ENCODE results near the gene SCUBE1. TPM values are rescaled to one million over a fixed set of nuclear protein-coding genes. Genes with fewer than 3 reads are reported as not detected.

Gene SCUBE1
- total and polyA plus RNA-seq, 8 donors = 0.04 to 0.41 (median 0.12) TPM; not detected in 3

DNA sequence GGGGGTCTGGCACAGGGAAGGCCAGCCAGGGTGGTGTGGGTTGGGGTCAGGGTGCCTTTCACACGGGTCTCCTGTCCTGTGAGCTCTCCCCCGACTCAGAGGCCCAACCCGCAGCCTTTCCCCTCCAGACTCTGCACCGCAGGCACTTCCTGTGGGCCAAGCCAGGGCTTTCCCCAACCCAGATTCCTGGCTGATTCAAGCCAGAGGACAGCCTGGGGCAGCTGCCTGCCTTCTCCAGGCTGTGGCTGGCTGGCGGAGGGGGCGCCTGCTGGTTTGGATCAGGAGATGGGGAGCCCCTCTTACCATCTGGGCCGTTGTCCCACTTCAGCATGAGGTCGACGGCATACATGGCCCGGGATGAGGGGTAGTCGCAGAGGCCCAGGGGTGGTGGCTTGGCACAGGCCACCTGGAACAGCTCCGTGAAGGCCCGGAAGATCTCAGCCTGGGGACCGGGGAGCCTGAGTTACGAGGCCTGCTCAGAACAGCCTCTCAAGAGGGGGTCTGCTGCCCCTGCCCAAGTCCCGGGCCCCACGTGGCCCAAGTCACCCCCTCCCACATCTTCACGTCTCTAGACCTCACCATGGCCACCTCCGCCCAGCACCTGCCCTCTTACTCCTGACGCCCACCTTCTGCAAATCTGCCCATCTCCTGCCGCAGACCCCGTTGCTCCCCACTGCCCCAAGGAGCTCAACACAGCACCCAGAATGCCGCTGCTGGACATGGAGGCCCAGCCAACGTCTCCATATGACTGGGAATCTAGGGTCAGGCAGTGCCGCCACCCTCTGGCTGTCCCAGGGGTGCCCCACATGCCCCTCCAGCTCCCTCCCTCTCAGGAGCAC, 174.5 kb downstream of the SCUBE1 start:
- intact Hi-C loops (cut with DNase I) = no loop called here
- no peaks in the 10 kb centered on the region for H3K9me3 ChIP-seq
- ATAC-seq = peak in 1 of 4 donors; percentile 23
- H3K27me3 ChIP-seq = no peaks in the 10 kb centered on the region
- H3K4me3 ChIP-seq = no peak overlapping the region
- WGBS, 2 donors = 86 to 91% methylated on average over 21 to 25 of the region's 25 CpGs
- no peak overlapping the region for H3K27ac ChIP-seq
- no peaks in the 10 kb centered on the region for H3K4me1 ChIP-seq
- H3K36me3 ChIP-seq = peaks cover 0 to 6% (median 6%) of the 10 kb centered on the region in 3 donors
- TF ChIP-seq, protein P1, sequence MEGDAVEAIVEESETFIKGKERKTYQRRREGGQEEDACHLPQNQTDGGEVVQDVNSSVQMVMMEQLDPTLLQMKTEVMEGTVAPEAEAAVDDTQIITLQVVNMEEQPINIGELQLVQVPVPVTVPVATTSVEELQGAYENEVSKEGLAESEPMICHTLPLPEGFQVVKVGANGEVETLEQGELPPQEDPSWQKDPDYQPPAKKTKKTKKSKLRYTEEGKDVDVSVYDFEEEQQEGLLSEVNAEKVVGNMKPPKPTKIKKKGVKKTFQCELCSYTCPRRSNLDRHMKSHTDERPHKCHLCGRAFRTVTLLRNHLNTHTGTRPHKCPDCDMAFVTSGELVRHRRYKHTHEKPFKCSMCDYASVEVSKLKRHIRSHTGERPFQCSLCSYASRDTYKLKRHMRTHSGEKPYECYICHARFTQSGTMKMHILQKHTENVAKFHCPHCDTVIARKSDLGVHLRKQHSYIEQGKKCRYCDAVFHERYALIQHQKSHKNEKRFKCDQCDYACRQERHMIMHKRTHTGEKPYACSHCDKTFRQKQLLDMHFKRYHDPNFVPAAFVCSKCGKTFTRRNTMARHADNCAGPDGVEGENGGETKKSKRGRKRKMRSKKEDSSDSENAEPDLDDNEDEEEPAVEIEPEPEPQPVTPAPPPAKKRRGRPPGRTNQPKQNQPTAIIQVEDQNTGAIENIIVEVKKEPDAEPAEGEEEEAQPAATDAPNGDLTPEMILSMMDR (IDR thresholded peaks at IDR 0.05) = no peak
- DNase-seq = peak in 1 of 6 donors; percentile 58
- FAIRE-seq = no peak

DNA sequence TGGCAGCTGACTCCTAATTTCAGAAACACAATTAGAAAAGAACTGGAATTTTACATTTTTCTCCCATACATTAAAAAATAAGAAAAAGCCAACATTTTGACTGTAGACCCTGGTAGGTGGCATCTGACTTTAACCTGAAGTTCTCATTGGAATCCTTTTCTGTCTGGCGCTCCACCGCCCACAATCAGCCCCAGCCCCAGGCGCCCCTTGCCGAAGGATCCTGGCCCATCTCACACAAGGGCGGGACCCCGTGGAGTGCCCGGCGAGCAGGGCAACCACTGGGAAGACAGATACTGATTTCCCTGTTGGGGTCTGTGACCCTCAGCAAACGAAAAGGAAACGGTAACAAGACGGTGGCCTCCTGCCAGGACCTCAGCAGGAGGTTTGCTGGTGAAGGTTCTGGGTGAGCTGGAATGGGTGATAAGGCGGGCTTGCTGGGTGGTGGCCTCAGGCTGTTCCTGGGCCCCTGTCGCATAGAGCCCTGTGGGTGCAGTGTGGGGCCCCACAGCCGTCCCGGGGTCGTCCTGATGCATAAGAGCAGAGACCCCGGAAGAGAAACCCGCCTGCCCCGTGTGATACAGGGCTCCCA, 176.1 kb downstream of the SCUBE1 start:
- no peak for ATAC-seq
- Histone ChIP-seq H3K36me3 (no peaks in the 10 kb centered on the region), H3K4me3 (no peak overlapping the region), H3K9me3 (no peaks in the 10 kb centered on the region), H3K27ac (no peak overlapping the region), H3K27me3 (no peaks in the 10 kb centered on the region), H3K4me1 (no peaks in the 10 kb centered on the region)
- no peak for DNase-seq
- TF ChIP-seq, protein P1 (IDR thresholded peaks at IDR 0.05) = no peak
- WGBS, 2 donors = 89 to 92% methylated on average over 19 of the region's 19 CpGs
- no peak for FAIRE-seq
- intact Hi-C loops (cut with DNase I) = no loop called here

DNA sequence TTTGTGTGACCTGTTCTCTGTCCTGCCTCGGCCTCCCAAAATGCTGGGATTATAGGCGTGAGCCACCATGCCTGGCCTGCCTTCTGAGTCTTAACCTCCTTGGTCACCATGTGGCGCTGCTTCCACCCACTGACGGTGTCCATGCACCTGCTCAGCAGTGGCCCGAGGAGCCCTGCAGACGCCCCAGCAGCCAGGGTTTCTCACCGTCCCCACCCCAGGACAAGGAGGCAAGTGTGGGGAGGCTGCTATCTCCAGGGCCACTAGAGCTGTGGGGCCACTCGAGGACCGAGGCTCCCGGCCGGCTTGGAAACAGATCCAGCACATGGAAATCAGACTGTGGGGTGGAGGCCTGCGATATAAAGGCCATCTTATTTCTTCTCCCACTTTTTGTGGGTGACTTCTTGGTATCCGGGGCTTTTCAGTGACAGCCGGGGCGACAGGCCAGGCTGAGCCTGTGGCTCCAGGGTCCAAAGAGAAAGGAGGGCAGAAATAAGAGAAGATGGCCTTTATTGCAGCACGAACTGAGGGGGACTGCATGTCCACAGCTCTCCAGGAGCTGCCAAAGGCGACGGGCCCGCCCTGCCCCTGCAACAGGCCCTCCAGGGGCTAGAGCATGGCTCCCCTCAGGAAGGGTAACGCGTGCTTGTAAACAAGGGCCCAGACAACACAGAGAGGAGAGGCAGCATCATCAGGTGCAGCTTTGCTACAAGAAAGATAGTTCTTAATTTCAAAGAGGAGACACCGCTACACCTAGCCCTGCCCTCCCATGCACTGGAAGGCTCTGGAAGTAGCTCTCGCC, 176.8 kb downstream of the SCUBE1 start:
- WGBS, 2 donors = 89 to 96% methylated on average over 23 of the region's 23 CpGs
- no peaks in the 10 kb centered on the region for H3K27me3 ChIP-seq
- no peak overlapping the region for H3K4me3 ChIP-seq
- H3K27ac ChIP-seq = no peak overlapping the region
- ATAC-seq (no peak), FAIRE-seq (no peak), DNase-seq (no peak)
- TF ChIP-seq, protein P1 (IDR thresholded peaks at IDR 0.05) = no peak
- H3K4me1 ChIP-seq = no peaks in the 10 kb centered on the region
- H3K9me3 ChIP-seq = no peaks in the 10 kb centered on the region
- no peaks in the 10 kb centered on the region for H3K36me3 ChIP-seq
- intact Hi-C loops (cut with DNase I) = no loop called here

DNA sequence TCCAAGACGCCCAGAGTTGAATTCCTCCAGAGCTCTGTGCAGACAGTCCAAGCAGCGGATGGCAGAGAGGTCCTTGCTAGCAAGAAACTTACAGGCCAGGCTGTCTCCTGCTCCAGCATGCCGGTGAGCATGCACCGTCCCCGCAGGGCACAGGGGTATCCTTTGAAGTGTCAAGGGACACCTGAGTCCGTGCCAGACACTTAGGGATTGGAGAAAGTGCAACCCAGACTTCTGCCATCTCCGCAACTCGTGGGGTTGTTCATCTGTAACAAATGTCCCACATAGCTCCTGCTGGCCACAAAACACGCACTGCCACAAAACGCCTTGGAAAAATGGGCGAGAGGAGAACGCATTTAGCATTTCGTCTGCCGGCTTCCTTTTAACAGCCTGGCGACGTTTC, 178.5 kb downstream of the SCUBE1 start:
- Histone ChIP-seq H3K4me3 (no peak overlapping the region), H3K36me3 (no peaks in the 10 kb centered on the region), H3K9me3 (no peaks in the 10 kb centered on the region), H3K27me3 (no peaks in the 10 kb centered on the region), H3K4me1 (no peaks in the 10 kb centered on the region), H3K27ac (no peak overlapping the region)
- ATAC-seq = no peak
- intact Hi-C loops (cut with DNase I) = no loop called here
- 60 to 68% methylated on average over 16 of the region's 16 CpGs for WGBS, 2 donors
- TF ChIP-seq, protein P1 (IDR thresholded peaks at IDR 0.05) = no peak
- no peak for FAIRE-seq
- DNase-seq = no peak

All from pancreas (tissue), 10 donors.